NCI-H69 (cell line): ENCODE measurements around the gene C10orf71.
A peak's percentile ranks its signal among the peaks of the same experiment; 100 is the strongest.

Source experiments
- DNase-seq: peaks from one replicate; lab custom pipeline; 2025; lab: John Stamatoyannopoulos, UW

The C10orf71 gene

DNA sequence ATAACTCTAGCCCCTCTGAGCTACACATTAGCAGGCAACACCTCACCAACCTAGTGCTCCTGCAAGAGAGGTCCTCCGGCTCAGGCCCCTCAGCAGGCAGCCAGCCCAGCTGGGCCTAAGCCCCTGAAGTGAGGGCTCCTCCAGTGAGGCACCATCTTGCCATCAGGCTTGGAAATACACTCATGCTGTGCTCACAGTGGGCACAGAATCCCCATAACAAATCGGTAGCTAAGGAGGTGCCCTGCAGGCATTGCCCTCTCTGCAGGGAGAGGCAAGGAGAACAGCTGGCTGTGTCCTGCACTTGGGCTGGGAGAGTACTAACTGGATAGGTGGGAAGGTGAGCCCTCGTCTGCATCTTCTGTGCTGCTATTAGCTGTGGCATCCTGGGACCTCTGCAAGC, 3.7 kb upstream of the C10orf71 start:
- peak; percentile 56 for DNase-seq

GRCh38 chr10:49296382-49296781, 2.6 kb upstream of the C10orf71 start:
- no peak for DNase-seq

GRCh38 chr10:49296836-49297235, 2.1 kb upstream of the C10orf71 start:
- peak; percentile 18 for DNase-seq

DNA sequence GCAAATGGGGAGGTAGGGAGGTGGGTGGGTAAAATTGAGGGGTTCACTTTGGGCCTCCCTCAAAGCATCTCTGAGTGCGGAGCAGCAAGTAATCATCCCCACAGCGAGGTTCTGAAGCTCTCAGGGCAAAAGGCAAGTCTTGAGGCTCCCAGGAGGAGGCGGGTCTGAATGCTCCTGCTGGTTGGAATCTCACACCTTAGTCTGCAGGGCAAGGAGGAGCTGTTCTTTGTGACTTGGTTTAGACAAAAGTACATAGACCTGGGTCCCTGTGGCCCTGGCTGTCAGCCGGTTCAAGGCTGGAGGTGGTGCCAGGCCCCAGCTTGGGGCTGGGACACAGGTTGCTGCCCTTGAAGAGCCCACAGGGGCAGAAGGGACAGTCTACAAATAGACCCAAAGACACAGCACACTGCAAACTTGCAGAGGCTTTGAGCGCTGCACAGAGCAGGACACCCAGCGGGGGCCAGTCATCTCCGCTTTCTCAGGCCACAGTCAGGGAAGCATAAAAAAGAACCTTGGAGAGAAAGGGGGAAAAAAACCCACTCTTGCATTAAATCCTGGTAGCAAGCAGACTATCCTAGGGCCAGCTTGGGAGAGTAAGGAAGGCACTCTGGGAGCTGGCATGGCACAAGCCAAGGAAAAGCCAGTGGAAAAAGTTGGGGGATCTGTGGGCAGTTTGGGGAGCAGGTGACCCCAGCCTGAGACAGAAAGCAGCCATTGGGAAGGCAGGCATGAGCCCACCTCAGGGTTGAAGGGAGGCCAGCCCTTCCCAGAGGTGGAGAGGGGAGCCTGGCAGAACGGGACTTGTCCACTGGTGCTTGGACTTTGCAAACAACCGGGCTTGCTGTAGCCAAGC, 926 bp upstream of the C10orf71 start:
- DNase-seq = no peak

- no peak for DNase-seq
These were observed 343 bp upstream of the C10orf71 start for GRCh38 chr10:49298671-49298982.

- DNase-seq = no peak
These were observed 808 bp downstream of the C10orf71 start for GRCh38 chr10:49299816-49300139.

- no peak for DNase-seq
These were observed 1.4 kb downstream of the C10orf71 start for GRCh38 chr10:49300140-49300974.

DNA sequence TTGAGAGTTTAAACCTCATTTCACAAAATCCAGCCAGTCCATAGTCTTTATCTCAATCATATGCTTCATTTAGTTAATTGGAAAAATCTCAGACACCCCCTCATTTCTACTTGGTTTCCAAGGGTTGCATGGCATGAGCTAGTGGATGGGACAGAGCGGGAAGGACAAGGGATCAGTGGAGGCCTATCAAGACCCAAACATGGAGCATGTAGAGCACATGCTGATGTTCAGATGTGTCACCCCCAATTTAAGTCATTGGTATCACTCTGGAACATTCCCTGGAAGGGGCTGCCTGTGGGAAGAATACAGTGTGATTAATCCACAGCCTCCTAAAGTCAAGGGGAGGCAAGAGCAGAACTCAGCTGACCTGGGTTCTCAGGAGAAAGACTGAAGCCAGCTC, 2.3 kb downstream of the C10orf71 start:
- DNase-seq = no peak

DNA sequence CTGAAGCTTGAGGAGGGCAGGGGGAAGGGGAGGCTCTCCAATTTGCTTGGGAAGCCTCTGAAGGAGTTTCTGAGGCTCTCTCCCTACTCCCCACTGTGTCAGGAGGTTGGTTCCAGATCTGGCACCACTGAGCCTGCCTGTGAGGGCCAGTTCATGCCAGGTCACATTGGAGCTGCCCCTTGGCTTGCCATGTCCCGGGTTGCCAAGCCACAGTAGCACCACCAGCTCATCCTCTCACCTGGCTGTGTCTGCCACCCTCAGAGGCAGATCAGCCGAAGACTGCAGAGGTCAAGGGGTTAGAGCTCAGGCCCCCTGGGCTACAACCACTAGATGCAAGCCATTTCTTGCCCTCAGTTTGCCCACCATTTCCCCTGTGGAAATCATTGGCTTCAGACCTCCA, 3.1 kb downstream of the C10orf71 start:
- no peak for DNase-seq

DNA sequence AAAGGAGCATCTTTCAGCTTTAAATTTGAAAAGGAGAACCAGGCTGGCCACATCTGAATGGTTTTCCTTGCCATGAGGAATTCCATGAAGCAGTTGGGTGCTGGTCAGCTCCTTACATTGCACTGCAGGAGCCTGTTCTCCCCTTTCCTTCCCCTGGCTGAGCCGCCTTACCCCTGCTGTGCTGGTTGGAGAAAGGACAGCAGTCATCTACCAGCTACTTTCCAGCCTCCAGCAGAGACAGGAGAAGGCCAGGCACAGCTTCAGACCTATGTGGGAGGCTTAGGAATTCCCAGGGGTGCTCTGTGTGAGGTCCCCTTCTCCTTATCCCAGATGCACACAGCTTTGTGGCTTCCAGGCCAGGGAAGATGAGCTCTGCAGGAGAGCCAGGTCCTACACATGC, 4.7 kb downstream of the C10orf71 start:
- DNase-seq = no peak

DNA sequence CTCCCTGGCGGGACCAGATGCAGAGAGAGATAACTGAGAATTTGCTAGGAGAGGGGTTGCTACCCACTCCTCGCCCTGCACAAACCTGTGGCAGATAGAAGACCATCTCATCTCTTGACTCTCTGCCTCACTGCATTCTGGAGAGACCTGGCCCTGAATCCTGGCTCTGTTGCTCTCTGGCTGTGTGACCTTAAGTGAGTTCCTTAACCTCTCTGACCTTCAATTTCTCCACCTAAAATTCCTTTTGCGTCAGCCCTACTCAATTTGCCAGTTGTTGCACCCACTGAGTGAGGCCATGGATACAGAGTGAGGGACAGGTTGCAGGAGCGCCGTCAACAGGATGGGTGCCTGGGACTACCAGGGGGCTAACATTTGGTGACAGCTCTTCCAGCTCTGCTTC, 5.2 kb downstream of the C10orf71 start:
- no peak for DNase-seq

GRCh38 chr10:49307921-49308320, 9.0 kb downstream of the C10orf71 start:
- no peak for DNase-seq

DNA sequence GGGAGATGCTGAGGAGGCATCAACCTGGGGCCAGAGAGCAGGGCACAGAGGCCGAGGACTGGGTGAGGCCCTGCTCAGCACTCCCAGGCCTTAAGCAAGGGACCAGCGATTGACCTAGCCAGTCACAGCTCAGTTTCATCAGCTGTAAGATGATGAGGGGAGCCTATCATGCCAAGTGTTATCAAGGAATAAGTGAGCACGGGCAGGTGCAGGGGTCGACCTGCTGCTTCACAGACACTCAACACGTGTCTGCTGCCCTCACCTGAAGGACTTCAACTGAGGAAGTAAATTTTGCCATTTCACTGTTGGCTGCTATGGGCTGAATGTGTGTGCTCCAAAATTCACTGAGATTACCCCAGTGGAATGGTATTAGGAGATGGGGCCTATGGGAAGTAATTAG, 9.9 kb downstream of the C10orf71 start:
- DNase-seq = no peak

DNA sequence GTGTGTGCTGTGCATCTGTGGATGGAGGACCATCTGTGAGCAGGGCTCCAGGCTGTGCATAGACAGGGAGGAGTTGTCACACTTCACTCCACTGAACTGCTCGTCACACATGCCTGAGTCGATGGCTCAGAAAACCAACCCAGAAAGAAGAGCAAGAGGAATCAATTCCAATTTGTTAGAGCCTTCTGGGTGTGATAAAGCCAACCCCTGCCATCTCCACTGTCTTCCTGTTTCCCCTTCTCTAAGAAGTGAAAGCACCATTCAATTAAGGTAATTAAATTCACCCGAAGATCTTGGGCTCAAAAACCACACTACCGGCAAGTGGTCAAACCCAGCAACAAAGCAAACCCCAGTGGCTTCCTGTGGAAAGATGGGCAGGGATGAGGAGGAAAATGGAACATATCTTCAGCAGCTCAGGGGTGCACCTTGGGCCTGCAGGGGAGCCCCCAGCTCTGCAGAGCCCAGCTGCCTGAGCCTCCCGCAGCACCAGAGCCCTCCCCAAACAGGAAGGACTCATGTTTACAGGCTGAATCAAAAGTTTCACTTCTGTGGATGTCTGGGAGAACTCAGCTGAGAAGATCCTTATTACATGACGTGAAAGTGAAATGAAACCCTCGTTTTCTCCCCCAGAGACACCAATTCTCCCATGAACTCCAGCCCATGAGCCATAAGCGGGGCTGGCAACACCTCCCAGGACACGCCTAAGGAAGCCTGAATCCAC, 10.9 kb downstream of the C10orf71 start:
- no peak for DNase-seq

DNA sequence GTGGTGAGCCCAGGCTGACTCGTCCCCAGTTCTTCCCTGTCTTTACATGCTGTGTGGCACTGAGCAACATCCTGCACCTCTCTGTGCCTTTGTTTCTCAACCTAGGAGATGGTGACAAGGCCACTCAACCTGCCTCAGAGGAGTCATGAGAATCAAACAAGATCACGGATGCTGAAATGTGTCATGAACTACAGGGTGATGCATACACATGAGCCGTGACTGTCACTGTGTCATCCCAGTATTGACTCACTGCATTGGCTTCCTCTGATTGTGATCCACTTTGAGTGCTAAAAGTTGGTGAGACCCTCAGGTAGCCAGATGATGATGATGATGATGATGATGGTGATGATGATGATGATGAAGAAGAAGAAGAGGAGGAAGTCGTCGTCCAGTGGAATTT, 11.5 kb downstream of the C10orf71 start:
- no peak for DNase-seq

- DNase-seq = no peak
These were observed 12.1 kb downstream of the C10orf71 start for GRCh38 chr10:49310901-49311554.

DNA sequence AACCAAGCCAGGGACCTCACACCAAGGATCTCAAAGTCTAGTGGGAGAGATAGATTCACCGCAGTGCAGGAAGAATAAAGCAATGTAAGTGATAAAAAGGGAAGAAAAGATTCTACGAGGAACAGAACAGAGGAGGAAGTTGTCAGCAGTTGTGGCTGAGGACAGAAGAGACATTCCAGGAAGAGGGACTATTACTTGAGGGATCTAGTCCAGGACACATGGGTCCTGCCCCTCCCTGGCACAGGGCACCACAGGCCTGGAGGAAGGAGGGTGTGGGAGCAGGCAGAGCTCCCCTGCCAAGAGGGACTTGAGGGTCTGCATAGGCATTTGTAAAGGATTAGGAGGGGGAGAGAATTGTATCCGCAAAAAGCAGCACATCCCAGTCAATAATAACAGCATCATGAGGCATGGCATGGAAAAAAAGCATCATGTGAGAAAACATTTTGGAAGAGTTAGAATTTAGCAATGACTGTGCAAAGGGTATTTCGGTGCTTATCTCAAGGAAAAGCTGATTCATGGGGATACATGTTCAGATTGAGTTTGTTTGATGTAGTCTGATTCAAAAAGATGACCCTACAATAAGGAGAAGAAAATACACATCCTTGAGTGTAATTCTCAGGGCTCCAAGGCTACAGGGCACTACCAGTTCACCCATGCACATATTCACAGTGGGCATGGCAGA, 12.7 kb downstream of the C10orf71 start:
- DNase-seq = no peak

GRCh38 chr10:49312246-49312869, 13.4 kb downstream of the C10orf71 start:
- DNase-seq = peak; percentile 57

GRCh38 chr10:49313501-49314070, 14.6 kb downstream of the C10orf71 start:
- peak; percentile 13 for DNase-seq

GRCh38 chr10:49314806-49315205, 15.8 kb downstream of the C10orf71 start:
- no peak for DNase-seq

GRCh38 chr10:49318028-49318427, 19.1 kb downstream of the C10orf71 start:
- DNase-seq = no peak
